ENCODE results near the gene ADAM12. TPM values are rescaled to one million over a fixed set of nuclear protein-coding genes. Genes with fewer than 3 reads are reported as not detected.
"Not testable (repeated sequence)": the region's sequence is repeated elsewhere in the genome, so short reads cannot be mapped to it uniquely, and the experiment has no call there.

The ADAM12 gene
- polyA plus RNA-seq, 10 donors: 13.8 to 31.7 (median 20.1) TPM

DNA sequence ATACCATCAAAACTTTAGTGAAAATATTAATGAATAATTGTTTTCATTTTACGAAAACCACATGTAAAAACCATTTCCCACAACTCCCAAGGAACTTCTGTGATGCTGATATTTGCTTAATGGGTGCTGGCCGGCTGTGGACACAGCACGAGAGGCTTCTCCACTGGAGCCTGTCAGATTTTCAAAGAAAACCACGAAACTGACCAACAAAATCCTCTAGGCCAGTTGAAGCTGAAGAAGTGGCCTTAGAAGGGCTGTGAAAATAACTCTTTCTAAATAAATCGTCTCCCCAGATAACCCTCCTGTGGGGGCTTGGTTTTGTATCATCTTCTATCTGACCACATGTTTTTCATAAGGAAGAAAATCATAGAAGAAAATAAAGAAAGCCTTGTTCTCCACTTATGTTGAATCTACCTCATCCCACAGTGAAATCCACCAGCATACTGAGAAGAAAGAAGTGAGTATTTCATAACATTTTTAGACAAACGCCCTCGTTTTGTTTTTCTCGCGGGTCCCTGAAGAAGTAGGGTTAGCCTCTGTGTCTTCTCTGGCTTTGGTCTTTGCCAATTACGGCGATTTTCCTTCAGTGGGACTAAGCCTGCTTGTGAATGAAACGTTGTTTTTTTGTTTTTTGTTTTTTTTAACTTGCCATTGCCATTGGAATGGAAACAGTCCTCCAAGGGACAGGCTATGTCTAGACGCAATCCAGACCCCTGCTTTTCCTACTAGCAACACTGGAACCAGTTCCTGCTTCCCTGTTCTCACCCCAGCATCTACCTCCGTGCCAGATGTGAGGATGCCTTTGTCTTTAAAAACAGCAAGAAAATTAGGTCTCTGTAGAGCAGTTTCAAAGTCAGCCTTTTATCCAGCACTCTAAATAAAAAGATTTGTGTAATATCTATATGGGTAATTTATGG, 123.9 kb downstream of the ADAM12 start:
- peak in 2 of 3 donors; percentile 44 to 72 for DNase-seq

DNA sequence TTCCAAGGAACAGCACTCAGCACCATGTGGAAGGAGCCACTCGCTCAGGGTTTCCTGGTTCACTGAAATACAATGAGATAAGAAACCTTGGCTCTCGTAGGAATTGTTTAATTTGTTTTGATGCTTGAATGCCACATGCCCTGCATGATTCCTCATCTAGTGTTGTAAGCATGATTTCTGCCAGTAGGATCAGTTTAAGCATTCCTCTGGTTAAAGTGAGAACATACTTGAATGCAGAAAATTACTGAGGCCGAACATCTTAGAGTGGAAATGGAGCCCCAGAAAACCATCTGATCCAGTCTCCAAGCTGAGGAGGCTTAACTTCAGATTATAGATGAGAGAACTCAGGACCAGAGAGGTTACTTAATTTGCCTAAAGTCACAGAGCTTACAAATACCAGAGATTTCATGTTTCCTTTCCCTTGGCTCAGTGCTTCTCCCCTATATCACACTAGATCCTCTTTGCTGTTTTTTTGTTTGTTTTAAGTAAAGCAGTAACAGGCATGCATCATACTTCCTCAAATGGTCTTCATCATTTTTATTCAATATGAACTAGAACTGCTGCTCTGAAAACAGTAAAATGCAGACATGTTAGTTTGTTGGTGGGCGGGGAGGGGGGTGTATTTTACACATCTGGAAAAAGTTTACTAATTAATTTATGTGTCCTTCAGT, 125.1 kb downstream of the ADAM12 start:
- no peak for DNase-seq

DNA sequence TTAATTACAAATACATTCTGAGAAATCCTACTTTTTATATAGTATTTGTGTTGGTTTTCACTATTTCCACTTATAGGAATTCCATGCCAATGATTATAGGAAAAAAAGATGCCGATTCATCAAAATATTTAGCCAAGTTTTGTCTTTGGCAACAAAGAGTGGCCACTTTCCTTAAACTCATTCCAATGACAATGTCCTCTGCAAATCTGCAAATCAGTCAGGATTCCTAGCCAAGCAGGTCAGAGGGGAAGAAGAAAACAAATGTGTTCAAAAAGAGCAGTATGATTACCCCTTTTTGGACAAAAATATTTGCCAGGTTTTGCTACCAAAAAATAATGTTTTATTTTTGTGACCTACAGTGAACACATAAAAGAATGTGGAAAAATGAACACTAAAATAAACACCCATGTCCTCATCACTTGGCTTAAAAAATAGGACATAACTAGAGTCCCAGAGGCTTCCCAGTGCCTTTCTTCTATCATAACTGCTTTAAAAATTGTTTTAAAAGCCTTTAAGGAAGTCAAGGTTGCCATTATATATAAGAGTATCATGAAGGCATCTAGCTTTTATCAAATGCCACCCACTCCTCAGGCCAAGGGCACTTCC, 125.9 kb downstream of the ADAM12 start:
- peak in 2 of 3 donors; percentile 41 to 67 for DNase-seq

DNA sequence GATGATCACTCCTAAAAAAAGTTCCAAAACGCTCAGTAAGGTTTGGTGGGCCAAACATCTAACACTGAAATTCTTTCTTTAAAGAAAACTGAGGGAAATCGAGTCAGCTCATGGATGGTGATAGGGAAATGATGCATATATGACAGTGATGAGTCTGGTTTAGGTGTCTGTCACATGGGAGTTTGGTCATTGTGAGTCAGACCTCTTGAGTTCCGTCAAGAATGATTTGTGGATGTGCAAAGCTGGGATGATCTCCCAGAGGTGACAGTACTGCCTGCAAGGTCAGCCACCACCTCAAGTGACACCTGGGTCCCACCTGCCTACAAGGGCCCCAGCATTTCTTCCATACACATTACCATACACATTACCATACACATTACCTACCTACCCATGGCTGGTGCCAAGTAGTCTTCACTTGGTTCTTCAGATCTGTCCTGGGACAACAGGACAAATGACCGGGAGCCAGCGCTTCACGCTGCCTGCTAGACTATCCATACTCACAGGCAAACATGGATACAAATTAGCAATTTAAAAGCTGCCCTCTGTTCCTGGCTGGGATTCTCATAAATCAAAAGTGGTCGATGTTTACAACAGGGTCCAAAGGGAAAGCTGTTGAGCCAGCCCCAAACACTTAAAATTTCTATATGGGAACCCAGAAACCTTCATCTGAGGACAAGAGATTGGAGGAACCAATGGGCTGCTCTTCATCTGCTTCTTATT, 128.4 kb downstream of the ADAM12 start:
- no peak for DNase-seq

GRCh38 chr10:126256864-126257263, 131.4 kb downstream of the ADAM12 start:
- DNase-seq: no peak

DNA sequence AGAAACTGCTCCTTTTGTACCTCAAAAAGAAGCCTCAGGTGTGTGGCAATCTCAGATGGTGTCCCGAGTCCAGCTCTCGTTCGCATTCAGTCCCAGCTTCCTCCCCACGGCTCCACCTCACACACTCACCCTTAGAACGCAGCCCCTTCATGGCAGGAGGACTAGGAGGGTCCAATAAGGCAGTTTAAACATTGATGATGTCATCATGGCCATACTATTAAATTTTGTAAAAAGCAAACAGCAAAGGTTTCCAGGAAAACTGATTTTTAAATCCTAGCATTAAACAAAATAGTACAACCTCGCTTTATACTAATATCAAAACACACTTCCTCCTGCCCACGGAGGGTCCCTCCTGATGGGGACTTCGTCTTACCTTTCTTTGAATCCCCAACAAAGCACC, 133.0 kb downstream of the ADAM12 start:
- no peak for DNase-seq

DNA sequence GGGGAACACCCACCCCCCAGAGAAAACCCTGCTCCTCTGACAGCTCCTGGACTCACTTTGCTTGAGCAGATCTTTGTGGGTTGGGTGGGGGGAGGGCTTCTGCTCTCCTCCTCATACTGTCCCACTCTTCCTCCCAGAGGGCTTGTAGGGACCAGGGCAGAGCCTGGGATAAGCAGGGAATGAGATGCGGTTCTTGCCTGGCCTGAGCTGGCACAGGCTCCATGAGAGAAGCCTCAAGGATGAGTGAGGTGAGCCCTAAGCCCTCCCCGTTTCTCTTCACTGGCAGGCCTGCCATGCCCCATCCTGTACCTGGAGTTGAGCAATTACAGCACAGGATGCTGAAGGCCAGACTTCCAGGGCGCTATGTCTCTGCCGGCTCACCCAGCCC, 134.7 kb downstream of the ADAM12 start:
- DNase-seq: no peak

DNA sequence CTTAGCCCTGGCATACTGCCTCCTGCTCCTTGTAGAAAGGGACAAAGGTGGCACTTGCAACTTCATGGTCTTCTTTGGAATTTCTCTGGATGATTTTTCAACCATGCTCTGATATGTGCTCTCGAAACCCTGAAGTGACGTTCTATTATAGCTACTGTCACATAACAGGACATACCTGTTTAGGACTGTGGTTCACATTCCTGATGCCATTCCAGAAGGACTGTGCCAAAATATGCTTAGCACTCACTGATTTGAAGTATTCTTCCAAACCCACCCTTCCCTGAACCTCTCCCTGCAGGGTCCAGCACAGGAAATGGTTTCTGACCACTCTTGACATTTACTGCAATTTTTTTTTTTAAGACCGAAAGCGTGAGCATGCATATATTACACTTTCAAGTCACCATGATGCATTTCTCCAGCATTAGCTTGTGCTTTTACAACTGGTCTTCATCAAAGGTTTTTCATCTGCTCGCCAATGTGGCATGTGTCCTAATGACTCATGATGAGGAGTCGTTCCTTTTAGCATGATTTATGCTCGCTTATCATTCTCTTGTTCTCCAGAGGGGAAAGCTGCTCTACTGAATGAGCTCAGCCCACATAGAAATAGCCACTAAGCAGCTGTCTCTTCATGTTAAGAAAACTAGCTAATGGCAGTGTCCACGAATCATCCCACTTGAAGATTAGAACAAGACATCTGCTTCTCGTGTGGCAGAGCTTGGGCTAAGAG, 135.2 kb downstream of the ADAM12 start:
- DNase-seq: peak; percentile 44 to 99 (median 77)

GRCh38 chr10:126251778-126252407, 136.4 kb downstream of the ADAM12 start:
- no peak for DNase-seq

DNA sequence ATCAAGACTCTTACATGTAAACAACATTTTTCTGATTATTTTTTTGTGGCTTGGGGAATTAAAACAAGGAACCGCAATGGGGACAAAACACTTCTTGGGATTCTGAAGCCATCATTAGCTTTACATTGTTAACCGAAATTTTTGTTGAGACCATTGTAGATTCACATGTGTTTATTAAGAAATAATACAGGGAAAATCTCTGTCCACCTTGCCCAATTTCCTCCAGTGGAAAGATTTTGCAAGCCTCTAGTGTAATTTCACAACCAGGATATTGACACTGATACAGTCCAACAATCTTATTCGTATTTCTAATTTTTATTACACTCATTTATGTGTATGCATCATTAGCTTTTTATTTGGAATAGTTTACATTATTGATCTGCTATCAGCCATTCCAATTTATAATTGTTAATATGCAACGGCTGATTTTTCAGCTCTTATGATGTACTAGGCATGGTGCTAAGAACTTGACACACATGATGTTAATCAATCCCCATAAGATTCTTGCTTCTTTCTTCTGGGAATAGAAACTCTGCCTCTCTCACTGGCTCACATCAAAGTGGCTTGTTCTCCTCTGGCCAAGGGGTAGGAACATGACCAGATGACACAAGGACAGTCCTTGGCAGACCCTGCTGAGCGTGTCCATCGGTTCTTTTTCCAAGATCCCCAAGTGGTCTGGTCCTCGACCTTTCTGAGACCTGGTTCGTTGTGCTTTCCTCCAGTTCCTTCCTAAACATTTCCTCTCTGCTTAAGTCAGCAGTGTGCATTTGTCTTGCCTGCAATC, 137.6 kb downstream of the ADAM12 start:
- no peak for DNase-seq

DNA sequence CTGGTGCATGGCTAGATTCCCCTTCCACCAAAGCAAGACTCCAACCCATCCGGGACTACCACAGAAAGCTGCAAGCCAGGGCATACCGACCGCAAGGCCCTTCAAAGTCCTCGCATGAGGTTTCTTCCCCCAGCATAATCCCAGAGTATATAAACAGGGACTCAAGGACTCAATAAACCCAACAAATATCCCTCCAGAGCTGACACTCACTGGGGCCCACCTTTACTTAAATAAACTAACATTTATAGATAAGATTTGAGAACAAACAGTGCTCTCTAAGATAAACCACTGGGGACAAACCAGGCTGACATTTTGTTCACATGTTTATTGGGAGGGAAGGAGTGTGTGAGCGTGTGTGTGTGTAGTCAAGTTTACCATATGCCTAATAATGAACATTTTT, 138.2 kb downstream of the ADAM12 start:
- no peak for DNase-seq

- DNase-seq: peak in 1 of 3 donors; percentile 97
Observed at GRCh38 chr10:126247446-126247975, 140.8 kb downstream of the ADAM12 start.

GRCh38 chr10:126246396-126246795, 141.9 kb downstream of the ADAM12 start:
- not testable (repeated sequence) for DNase-seq

DNA sequence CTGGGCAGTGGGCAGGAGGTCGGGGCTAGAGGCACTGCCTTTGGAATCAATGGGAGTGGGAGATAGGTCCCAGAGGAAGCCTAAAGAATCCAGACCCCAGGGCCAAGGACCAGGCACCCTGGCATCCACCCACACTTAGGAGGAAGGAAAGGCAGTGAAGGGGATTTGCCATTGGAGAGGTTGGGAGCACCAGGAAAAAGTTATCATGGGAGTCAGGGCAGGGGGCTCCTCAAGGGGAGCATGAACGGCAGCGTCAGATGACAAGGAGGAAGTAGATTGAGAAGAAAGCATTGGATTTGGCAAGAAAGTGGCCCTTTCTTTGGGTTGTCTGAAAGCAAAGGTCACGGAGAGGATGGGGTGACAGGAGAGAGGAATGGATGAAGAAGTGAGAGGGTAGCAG, 142.8 kb downstream of the ADAM12 start:
- no peak for DNase-seq

GRCh38 chr10:126243971-126244370, 144.3 kb downstream of the ADAM12 start:
- peak in 1 of 3 donors; percentile 97 for DNase-seq

- no peak for DNase-seq
Observed at GRCh38 chr10:126243306-126243705, 145.0 kb downstream of the ADAM12 start.

- peak; percentile 84 to 95 (median 91) for DNase-seq
Observed at GRCh38 chr10:126242397-126243260, 145.6 kb downstream of the ADAM12 start.

DNA sequence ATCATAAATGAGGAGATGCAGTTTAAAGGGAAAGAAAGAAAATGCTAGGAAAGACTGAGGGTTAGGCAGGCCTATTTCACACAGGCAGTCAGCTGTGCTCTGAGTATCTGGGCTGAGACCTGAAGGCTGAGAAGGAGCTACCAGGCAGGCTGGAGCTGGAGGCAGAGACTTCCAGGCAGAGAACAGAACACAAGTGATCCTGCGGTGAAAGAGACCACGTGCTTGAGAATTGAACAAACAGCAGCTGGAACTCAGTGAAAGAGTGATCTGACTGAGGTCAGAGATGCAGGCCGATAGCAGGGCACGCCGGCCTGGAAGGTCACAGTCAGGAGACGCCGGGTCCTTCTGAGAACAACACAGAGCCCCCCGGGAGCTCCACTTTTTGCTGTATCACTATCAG, 147.8 kb downstream of the ADAM12 start:
- peak in 1 of 3 donors; percentile 45 for DNase-seq

DNA sequence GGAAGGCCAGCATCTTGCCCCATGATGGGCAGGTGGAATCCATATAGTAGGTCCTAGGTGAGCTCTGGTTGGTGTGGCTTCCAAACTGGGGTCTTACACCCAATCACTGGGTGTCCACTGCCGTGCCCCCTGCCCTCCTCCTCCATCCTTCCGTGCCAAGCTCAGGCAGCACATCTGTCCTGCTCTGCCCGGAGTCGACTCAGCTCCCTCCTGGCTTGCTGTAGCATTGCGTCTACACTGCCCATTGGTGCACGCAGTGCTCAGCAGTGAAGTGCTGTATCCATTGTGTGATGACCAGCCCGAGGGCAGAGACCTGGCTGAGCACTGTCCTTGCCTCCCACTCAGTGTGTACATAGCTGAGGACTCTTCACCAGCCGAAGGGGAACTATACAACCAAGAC, 148.4 kb downstream of the ADAM12 start:
- no peak for DNase-seq

All from muscle of back (tissue), 11 donors.